HepG2 (cell line): ENCODE results near the gene SYS1. TPM values are rescaled to one million over a fixed set of nuclear protein-coding genes. Genes with fewer than 3 reads are reported as not detected.

ENCODE experiments used
- BHLHE40 ChIP-seq: IDR thresholded peaks from 2 replicates; pipeline ENCODE4 v1.6.1; 2011; ENCODE audit warnings: low read length, improper control_type of control experiment
- EZH2 ChIP-seq: conservative IDR thresholded peaks from 2 replicates; pipeline ENCODE4 v1.6.1; 2012; ENCODE audit warnings: mild to moderate bottlenecking, low read depth, low read length, moderate library complexity
- FOXC1 ChIP-seq: sonication (generic); formaldehyde crosslinking; IDR thresholded peaks from 2 replicates; pipeline ENCODE4 v1.8.0; 2022; ENCODE audit warnings: mild to moderate bottlenecking, missing genetic modification reagents, borderline replicate concordance
- HDAC2 ChIP-seq: sonication (generic); formaldehyde crosslinking; IDR thresholded peaks from 2 replicates; pipeline ENCODE4 v1.4.0; 2020; ENCODE audit warnings: missing genetic modification reagents
- KDM2A ChIP-seq: sonication (generic); formaldehyde crosslinking; IDR thresholded peaks from 2 replicates; pipeline ENCODE4 v1.4.0; 2020; ENCODE audit warnings: low read depth, missing genetic modification reagents, borderline replicate concordance
- MLLT10 ChIP-seq: sonication (generic); formaldehyde crosslinking; IDR thresholded peaks from 2 replicates; pipeline ENCODE4 v1.4.0; 2020; ENCODE audit warnings: missing genetic modification reagents
- MXI1 ChIP-seq: IDR thresholded peaks from 3 replicates; pipeline ENCODE4 v1.6.1; 2012; ENCODE audit warnings: low read depth, low read length, inconsistent platforms, borderline replicate concordance
- NCOA1 ChIP-seq: sonication (generic); formaldehyde crosslinking; IDR thresholded peaks from 2 replicates; pipeline ENCODE4 v1.9.0; 2021; ENCODE audit warnings: missing genetic modification reagents
- PBX3 ChIP-seq: sonication (generic); formaldehyde crosslinking; IDR thresholded peaks from 2 replicates; pipeline ENCODE4 v1.8.1; 2023; ENCODE audit warnings: missing genetic modification reagents, inconsistent platforms, borderline replicate concordance
- PITX1 ChIP-seq: sonication (generic); formaldehyde crosslinking; IDR thresholded peaks from 2 replicates; pipeline ENCODE4 v1.5.1; 2020; ENCODE audit warnings: mild to moderate bottlenecking, missing genetic modification reagents
- RNF2 ChIP-seq: fragments of 450-650 bp; conservative IDR thresholded peaks from 2 replicates; pipeline ENCODE4 v1.6.1; 2016; ENCODE audit warnings: low read depth
- SOX13 ChIP-seq, 3 experiments: fragments of 450-650 bp in 1 of 3; sonication (generic) in 1 of 3; formaldehyde crosslinking in 1 of 3; IDR thresholded peaks in 2 of 3; conservative IDR thresholded peaks in 1 of 3; 2 replicates each; pipeline versions ENCODE4 v1.5.0 to v1.6.1; 2016 to 2020; ENCODE audit warnings: antibody characterized with exemption in 1 of 3, mild to moderate bottlenecking in 1 of 3, missing compliant biosample characterization in 1 of 3, missing genetic modification reagents in 1 of 3, moderate library complexity in 1 of 3
- TFAP4 ChIP-seq: sonication (generic); IDR thresholded peaks from 2 replicates; pipeline ENCODE4 v1.6.1; 2016; ENCODE audit warnings: low read depth, borderline replicate concordance
- TOE1 ChIP-seq: sonication (generic); formaldehyde crosslinking; IDR thresholded peaks from 2 replicates; pipeline ENCODE4 v1.4.0; 2020; ENCODE audit warnings: mild to moderate bottlenecking, missing genetic modification reagents
- ZNF3 ChIP-seq: IDR thresholded peaks from 2 replicates; pipeline ENCODE4 v1.7.0; 2017; ENCODE audit warnings: inconsistent platforms
- ZNF546 ChIP-seq: sonication (generic); formaldehyde crosslinking; conservative IDR thresholded peaks from 2 replicates; pipeline ENCODE4 v1.8.1; 2023; ENCODE audit warnings: mild to moderate bottlenecking, missing genetic modification reagents
- ZNF547 ChIP-seq: sonication (generic); formaldehyde crosslinking; IDR thresholded peaks from 2 replicates; pipeline ENCODE4 v1.5.1; 2020; ENCODE audit warnings: mild to moderate bottlenecking, missing genetic modification reagents
- ZNF7 ChIP-seq: IDR thresholded peaks from 2 replicates; pipeline ENCODE4 v1.6.1; 2016; ENCODE audit warnings: missing biosample characterization, missing genetic modification reagents
- ZNF777 ChIP-seq: sonication (generic); formaldehyde crosslinking; IDR thresholded peaks from 2 replicates; pipeline ENCODE4 v1.4.0; 2020; ENCODE audit warnings: missing genetic modification reagents
- ZSCAN20 ChIP-seq: sonication (generic); formaldehyde crosslinking; IDR thresholded peaks from 2 replicates; pipeline ENCODE4 v1.4.0; 2020; ENCODE audit warnings: missing genetic modification reagents, mild to moderate bottlenecking, borderline replicate concordance
- ZSCAN9 ChIP-seq: IDR thresholded peaks from 2 replicates; pipeline ENCODE4 v1.6.1; 2016; ENCODE audit warnings: borderline replicate concordance
- polyA plus RNA-seq, 8 experiments: library from polyadenylated mRNA; depleted of rRNA in 3 of 8; stranded (reverse) in 7 of 8; unstranded in 1 of 8; fragments of >200 nt; fragmentation: Illumina TruSeq in 4 of 8; extraction: Trizol in 4 of 8; gene quantifications; 2 replicates each; pipeline versions ENCODE4 v1.2.1 to v1.2.3, GENCODE V29; 2011 to 2016; ENCODE audit warnings: low read depth in 4 of 8, missing spikeins in 1 of 8, mixed read lengths in 1 of 8; ENCODE audit not compliant: insufficient read depth in 1 of 8
- total RNA-seq, 5 experiments: library from RNA; depleted of rRNA; stranded (reverse); fragments of >200 nt; fragmentation: Illumina TruSeq; extraction: Trizol; gene quantifications; 2 replicates each; pipeline ENCODE4 v1.2.3, GENCODE V29; 2016; ENCODE audit warnings: low read depth in 1 of 5
- TF ChIP-seq, protein P1 (sequence below): sonication (generic); formaldehyde crosslinking; IDR thresholded peaks from 2 replicates; pipeline ENCODE4 v1.5.0; 2020; ENCODE audit warnings: mild to moderate bottlenecking, missing genetic modification reagents, borderline replicate concordance

SYS1 gene
- total and polyA plus RNA-seq, 2 of the 13 experiments (the other 11 are each of a cell fraction or from before 2014, with no cell fraction given), result 38.3 to 65.6 TPM

DNA sequence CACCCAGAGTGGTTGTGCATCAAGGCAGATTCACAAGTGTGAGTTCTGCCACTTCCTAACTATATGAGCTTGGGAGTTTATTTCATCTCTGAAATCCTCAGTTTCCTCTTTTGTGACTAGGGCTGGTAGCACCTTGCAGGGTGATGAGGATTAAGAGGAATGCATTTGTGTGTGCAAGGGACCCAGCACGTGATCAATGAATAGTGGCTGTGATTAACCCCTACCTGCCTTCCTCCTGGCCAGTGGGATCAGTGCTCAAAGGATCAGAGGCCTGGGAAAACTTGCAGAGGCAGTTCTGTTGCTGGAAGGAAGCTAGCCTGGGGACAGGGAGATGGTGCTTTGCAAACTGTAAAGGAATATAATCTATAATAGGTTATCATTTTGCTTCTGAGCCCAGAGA is 22.0 kb upstream of the SYS1 start (continued):
- TF ChIP-seq, protein P1, sequence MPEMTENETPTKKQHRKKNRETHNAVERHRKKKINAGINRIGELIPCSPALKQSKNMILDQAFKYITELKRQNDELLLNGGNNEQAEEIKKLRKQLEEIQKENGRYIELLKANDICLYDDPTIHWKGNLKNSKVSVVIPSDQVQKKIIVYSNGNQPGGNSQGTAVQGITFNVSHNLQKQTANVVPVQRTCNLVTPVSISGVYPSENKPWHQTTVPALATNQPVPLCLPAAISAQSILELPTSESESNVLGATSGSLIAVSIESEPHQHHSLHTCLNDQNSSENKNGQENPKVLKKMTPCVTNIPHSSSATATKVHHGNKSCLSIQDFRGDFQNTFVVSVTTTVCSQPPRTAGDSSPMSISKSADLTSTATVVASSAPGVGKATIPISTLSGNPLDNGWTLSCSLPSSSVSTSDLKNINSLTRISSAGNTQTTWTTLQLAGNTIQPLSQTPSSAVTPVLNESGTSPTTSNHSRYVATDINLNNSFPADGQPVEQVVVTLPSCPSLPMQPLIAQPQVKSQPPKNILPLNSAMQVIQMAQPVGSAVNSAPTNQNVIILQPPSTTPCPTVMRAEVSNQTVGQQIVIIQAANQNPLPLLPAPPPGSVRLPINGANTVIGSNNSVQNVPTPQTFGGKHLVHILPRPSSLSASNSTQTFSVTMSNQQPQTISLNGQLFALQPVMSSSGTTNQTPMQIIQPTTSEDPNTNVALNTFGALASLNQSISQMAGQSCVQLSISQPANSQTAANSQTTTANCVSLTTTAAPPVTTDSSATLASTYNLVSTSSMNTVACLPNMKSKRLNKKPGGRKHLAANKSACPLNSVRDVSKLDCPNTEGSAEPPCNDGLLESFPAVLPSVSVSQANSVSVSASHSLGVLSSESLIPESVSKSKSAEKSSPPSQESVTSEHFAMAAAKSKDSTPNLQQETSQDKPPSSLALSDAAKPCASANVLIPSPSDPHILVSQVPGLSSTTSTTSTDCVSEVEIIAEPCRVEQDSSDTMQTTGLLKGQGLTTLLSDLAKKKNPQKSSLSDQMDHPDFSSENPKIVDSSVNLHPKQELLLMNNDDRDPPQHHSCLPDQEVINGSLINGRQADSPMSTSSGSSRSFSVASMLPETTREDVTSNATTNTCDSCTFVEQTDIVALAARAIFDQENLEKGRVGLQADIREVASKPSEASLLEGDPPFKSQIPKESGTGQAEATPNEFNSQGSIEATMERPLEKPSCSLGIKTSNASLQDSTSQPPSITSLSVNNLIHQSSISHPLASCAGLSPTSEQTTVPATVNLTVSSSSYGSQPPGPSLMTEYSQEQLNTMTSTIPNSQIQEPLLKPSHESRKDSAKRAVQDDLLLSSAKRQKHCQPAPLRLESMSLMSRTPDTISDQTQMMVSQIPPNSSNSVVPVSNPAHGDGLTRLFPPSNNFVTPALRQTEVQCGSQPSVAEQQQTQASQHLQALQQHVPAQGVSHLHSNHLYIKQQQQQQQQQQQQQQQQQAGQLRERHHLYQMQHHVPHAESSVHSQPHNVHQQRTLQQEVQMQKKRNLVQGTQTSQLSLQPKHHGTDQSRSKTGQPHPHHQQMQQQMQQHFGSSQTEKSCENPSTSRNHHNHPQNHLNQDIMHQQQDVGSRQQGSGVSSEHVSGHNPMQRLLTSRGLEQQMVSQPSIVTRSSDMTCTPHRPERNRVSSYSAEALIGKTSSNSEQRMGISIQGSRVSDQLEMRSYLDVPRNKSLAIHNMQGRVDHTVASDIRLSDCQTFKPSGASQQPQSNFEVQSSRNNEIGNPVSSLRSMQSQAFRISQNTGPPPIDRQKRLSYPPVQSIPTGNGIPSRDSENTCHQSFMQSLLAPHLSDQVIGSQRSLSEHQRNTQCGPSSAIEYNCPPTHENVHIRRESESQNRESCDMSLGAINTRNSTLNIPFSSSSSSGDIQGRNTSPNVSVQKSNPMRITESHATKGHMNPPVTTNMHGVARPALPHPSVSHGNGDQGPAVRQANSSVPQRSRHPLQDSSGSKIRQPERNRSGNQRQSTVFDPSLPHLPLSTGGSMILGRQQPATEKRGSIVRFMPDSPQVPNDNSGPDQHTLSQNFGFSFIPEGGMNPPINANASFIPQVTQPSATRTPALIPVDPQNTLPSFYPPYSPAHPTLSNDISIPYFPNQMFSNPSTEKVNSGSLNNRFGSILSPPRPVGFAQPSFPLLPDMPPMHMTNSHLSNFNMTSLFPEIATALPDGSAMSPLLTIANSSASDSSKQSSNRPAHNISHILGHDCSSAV (CRISPR knock-in tag), result no peak
- no peak for TF ChIP-seq MXI1
- TF ChIP-seq TFAP4, result no peak
- peak; percentile 88 for TF ChIP-seq BHLHE40
- TF ChIP-seq ZNF3 (CRISPR knock-in tag), result no peak
- TF ChIP-seq MLLT10 (CRISPR knock-in tag), result no peak
- TF ChIP-seq HDAC2 (CRISPR knock-in tag), result peak; percentile 40; the same call in 1 of the 2 replicates
- no peak for TF ChIP-seq ZNF7 (CRISPR knock-in tag)
- 0 out of 2 replicates have a peak, but pooled peaks have one; percentile 8 for TF ChIP-seq TOE1 (CRISPR knock-in tag)
- TF ChIP-seq PITX1 (CRISPR knock-in tag), result peak; percentile 75
- 0 out of 2 replicates have a peak, but pooled peaks have one; percentile 1 for TF ChIP-seq ZNF547 (CRISPR knock-in tag)
- no peak for TF ChIP-seq NCOA1 (CRISPR knock-in tag)
- TF ChIP-seq PBX3, result no peak
- TF ChIP-seq ZSCAN9, result no peak
- no peak for TF ChIP-seq ZNF777 (CRISPR knock-in tag)
- 0 out of 2 replicates have a peak, but pooled peaks have one; percentile 48 for TF ChIP-seq FOXC1 (CRISPR knock-in tag)
- no peak for TF ChIP-seq RNF2
- TF ChIP-seq SOX13 (IDR thresholded peaks at IDR 0.05), result no peak
- TF ChIP-seq SOX13 (CRISPR knock-in tag; conservative IDR thresholded peaks at IDR 0.05 in 1 of 2, IDR thresholded peaks at IDR 0.05 in 1 of 2), result peak in 1 of 2 experiments; percentile 26; a peak in 1 of 4 replicates
- no peak for TF ChIP-seq ZSCAN20 (CRISPR knock-in tag)
- 0 out of 2 replicates have a peak, but pooled peaks have one; percentile 2 for TF ChIP-seq KDM2A (CRISPR knock-in tag)
- TF ChIP-seq ZNF546, result no peak
- no peak for TF ChIP-seq EZH2
